IPS-15b (cell line): ENCODE results near the gene CAMSAP1.

ENCODE experiments used
- H3K27me3 ChIP-seq: one replicate; pipeline ENCODE4 v1.6.1; 2013; ENCODE audit warnings: low read length; ENCODE audit not compliant: control insufficient read depth, insufficient read depth
- H3K36me3 ChIP-seq: one replicate; pipeline ENCODE4 v1.6.1; 2013; ENCODE audit warnings: low read length; ENCODE audit not compliant: control insufficient read depth, insufficient read depth
- H3K4me1 ChIP-seq: one replicate; pipeline ENCODE4 v1.6.1; 2013; ENCODE audit warnings: mild to moderate bottlenecking, low read length; ENCODE audit not compliant: control insufficient read depth, insufficient read depth
- H3K4me3 ChIP-seq: one replicate; pipeline ENCODE4 v1.5.1; 2013; ENCODE audit warnings: low read depth, low read length
- H3K9ac ChIP-seq: one replicate; pipeline ENCODE4 v1.6.1; 2013; ENCODE audit warnings: low read depth, mild to moderate bottlenecking, low read length
- H3K9me3 ChIP-seq: one replicate; pipeline ENCODE4 v1.6.1; 2013; ENCODE audit warnings: mild to moderate bottlenecking, low read length; ENCODE audit not compliant: control insufficient read depth, insufficient read depth

Gene CAMSAP1

DNA sequence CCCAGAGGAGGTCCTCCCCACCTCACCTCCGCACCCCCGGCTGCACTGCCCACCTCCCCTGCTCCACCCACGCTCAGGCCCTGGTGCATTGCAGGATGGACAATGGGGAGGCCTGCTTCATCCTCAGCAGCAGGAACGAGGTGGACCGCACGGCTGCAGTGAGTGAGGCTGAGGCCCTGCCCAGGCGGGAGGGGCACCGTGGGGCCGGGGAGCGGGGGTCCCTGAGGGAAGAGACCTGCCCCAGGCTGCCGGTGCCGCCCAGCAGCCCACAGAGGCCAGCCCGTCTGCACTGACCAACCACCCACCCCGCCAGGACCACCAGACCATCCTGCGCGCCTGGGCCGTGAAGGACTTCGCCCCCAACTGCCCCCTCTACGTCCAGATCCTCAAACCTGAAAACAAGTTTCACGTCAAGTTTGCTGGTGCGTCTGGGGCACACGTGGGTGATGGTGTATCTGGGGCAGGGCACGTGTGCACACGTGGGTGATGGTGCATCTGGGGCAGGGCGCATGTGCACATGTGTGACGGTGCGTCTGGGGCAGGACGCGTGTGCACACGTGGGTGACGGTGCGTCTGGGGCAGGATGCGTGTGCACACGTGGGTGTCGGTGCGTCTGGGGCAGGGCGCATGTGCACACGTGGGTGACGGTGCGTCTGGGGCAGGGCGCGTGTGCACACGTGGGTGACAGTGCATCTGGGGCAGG lies 138.7 kb downstream of the CAMSAP1 start:
- H3K9ac ChIP-seq: no peak overlapping the region
- no peaks in the 10 kb centered on the region for H3K9me3 ChIP-seq
- H3K4me3 ChIP-seq: no peak overlapping the region
- H3K4me1 ChIP-seq: no peaks in the 10 kb centered on the region
- H3K36me3 ChIP-seq: no peaks in the 10 kb centered on the region
- no peaks in the 10 kb centered on the region for H3K27me3 ChIP-seq

DNA sequence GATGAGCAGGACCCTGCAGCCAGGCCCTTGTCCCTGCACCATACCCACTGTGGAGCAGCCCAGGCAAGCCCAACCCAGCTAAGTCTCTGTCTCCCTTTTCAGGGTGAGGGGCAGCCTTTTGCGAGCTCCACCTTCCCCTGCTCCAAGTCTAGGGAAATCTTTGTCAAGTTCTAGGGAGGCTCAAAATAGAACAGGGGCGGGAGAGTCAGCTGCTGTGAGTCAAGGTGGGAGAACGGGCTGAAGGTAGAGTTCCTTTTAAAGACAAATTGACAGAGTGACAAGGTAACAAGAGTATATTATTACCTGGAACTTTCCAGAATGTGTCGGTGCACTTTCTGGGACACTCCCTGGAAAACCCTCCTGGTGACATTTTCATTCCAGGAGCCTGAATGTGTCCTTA lies 140.6 kb downstream of the CAMSAP1 start:
- Histone ChIP-seq H3K9me3 (no peaks in the 10 kb centered on the region), H3K27me3 (no peaks in the 10 kb centered on the region), H3K4me3 (no peak overlapping the region), H3K36me3 (no peaks in the 10 kb centered on the region), H3K4me1 (no peaks in the 10 kb centered on the region), H3K9ac (no peak overlapping the region)

DNA sequence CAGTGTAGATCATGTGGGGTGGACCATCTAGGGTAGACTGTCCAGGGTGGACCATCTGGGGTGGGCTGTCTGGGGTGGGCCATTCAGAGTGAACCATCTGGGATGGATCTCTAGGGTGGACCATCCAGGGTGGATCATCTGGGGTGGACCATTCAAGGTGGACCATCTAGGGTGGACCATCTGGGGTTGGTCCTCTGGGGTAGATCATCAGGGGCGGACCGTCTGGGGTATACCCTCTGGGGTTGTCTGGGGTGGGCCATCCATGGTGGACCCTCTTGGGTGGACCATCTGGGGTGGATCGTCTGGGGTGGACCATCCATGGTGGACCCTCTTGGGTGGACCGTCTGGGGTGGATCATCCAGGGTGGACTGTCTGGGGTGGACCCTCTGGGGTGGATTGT lies 141.1 kb downstream of the CAMSAP1 start:
- Histone ChIP-seq H3K9ac (no peak overlapping the region), H3K4me3 (no peak overlapping the region), H3K27me3 (no peaks in the 10 kb centered on the region), H3K9me3 (no peaks in the 10 kb centered on the region), H3K36me3 (no peaks in the 10 kb centered on the region), H3K4me1 (no peaks in the 10 kb centered on the region)

DNA sequence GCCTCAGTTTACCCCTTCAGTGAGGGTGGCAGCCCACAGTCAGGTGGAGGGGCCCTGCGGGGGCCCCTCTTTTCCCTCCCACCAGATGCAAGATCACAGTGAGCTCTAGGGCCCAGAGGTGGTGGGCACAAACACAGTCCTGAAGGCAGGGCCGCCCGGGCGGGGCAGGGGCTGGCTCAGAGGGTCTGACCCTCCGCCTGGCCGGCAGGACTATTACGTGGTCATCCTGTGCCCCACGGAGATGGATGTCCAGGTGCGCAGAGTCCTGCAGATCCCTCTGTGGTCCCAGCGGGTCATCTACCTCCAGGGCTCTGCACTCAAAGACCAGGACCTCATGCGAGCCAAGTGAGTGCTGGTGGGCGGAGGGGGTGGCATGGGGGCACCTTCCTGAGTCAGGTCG lies 141.9 kb downstream of the CAMSAP1 start:
- Histone ChIP-seq H3K9me3 (no peaks in the 10 kb centered on the region), H3K9ac (no peak overlapping the region), H3K27me3 (no peaks in the 10 kb centered on the region), H3K4me3 (no peak overlapping the region), H3K4me1 (no peaks in the 10 kb centered on the region), H3K36me3 (no peaks in the 10 kb centered on the region)

DNA sequence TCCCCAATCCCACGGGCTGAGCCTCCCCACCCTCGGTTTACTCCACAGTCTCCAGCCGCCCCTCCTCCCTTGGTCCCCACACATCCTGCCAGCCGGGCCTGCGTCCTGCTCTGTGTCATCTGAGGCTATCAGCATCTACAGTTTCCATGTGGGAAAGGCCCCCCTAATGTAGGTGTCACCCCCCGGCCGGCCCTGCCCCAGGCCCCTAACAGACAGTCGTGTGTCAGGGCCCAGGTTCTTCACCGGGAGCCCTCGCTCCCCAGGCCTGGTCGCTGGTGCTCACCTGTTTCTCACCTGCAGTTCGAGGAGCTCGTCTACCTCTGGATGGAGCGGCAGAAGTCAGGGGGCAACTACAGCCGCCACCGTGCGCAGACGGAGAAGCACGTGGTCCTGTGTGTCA lies 142.6 kb downstream of the CAMSAP1 start:
- Histone ChIP-seq H3K9me3 (no peaks in the 10 kb centered on the region), H3K4me1 (no peaks in the 10 kb centered on the region), H3K36me3 (no peaks in the 10 kb centered on the region), H3K27me3 (no peaks in the 10 kb centered on the region), H3K9ac (no peak overlapping the region), H3K4me3 (no peak overlapping the region)

DNA sequence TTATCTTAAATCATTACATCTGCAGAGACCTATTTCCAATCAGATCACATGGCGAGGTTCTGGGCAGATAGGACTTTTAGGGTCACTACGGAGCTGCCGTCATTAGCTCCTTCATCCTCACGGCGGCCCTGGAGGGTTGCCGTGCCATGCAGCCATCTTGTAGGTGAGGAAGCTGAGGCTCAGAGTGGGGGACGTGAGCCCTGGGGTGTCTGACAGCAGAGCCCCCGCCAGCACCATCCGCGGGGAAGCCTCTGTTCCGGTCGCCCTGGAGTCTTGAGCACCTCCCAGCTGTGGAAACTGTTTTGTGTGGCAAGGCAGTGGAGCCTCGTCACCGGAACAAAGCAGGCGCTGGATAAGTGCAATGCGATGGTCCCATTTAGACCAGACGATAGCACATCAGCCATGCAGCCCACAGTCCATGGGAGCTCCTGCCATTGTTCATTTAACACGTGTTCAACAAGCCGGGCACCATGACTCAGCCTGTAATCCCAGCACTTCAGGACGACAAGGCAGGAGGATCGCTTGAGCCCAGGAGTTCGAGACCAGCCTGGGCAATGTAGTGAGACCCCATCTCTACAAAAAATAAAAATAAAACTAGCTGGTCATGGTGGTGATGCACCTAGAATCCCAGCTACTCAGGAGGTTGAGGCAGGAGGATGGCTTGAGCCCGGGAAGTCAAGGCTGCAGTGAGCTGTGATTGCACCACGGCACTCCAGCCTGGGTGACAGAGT lies 143.5 kb downstream of the CAMSAP1 start:
- Histone ChIP-seq H3K9ac (no peak overlapping the region), H3K4me3 (no peak overlapping the region), H3K4me1 (no peaks in the 10 kb centered on the region), H3K27me3 (no peaks in the 10 kb centered on the region), H3K36me3 (no peaks in the 10 kb centered on the region), H3K9me3 (no peaks in the 10 kb centered on the region)

DNA sequence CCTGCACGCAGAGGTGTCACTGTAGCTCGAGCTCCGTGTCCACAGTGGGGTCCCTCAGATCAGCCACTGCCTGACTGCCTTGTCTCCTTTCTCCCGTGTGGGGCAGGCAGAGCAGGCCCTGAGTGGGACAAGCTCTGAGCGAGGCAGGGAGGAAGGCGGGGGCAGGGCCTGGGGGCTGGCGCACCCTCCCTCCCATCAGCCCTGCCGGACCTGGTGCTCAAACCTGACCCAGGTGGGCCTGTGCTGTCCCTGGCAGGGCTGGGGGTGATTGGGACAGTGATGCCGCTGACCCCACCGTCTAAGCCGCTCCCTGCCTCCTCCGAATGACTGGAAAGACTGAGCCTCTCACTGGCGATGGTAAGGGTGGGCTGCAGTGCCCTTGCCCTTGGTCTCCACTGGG lies 144.4 kb downstream of the CAMSAP1 start:
- Histone ChIP-seq H3K9me3 (no peaks in the 10 kb centered on the region), H3K36me3 (no peaks in the 10 kb centered on the region), H3K4me3 (no peak overlapping the region), H3K9ac (no peak overlapping the region), H3K27me3 (no peaks in the 10 kb centered on the region), H3K4me1 (no peaks in the 10 kb centered on the region)

DNA sequence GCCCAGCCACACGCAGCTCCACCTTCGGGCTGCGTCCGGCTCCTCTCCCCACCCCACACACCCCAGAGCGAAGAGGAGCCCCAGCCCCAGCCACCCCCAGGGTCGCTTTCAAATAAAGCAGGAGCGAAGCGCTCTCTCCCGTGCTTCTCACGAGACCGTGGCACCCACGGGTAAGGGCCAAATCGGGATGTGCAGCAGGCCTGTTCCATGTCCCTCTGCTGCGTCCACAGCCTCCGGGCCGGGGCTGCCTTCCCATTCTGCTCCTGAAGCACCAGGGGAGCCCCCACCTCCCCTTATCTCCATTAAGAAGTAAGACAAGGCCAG lies 145.5 kb downstream of the CAMSAP1 start:
- Histone ChIP-seq H3K27me3 (no peaks in the 10 kb centered on the region), H3K4me1 (no peaks in the 10 kb centered on the region), H3K36me3 (no peaks in the 10 kb centered on the region), H3K9ac (no peak overlapping the region), H3K9me3 (no peaks in the 10 kb centered on the region), H3K4me3 (no peak overlapping the region)

DNA sequence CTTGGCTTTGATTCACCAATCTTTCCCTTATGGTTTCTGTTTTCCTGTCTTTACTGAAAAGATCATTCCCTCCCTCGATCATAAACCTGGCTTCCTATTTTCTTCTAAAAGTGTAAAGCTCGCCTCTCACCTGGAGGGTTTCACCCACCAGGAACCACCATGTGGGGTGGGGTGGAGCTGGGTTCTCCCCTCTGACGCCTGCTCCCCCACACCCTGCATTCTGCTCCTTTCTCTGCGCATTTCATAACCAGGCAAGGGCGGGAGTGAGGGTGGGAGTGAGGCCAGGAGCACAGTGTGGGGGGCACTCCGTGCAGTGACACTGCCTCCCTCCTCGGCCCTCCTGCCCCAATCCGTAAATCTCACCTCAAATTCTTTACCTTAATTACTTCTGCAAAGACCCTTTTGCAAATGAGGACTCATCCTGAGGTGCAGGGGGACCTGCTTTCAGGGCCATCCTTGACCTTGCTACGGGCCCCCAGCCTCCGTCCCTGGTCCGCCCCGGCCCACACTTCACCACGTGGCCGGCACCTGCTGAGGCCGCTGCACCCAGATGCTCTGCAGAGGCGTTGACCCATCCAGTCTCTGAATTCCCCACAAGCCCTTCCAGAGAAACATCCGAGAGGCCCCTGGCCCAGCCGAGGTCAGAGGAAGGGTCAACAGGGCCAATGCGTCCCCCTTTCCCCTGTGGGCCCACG lies 146.0 kb downstream of the CAMSAP1 start:
- no peak overlapping the region for H3K4me3 ChIP-seq
- H3K36me3 ChIP-seq: no peaks in the 10 kb centered on the region
- H3K27me3 ChIP-seq: no peaks in the 10 kb centered on the region
- H3K9ac ChIP-seq: no peak overlapping the region
- H3K9me3 ChIP-seq: no peaks in the 10 kb centered on the region
- no peaks in the 10 kb centered on the region for H3K4me1 ChIP-seq

DNA sequence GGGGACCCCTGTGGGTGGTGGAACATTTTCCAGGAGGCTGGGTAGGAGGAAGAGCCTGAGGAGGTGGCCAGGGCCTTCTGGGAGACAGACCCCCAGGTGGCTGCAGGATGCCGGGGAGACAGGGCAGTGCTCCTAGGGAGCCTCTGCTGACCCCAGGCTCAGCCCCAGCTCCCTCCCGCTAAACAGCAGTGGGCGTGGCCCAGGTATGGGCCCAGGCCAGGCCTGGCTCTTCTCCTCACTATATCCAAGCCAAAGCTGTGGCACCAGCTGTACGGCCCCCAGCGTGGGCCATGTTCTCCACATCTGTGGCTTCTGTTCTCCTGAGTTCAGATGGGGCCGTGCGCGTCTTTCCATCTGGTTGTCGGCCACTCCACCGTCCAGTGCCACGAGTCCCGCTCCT lies 146.9 kb downstream of the CAMSAP1 start:
- Histone ChIP-seq H3K4me3 (no peak overlapping the region), H3K27me3 (no peaks in the 10 kb centered on the region)

DNA sequence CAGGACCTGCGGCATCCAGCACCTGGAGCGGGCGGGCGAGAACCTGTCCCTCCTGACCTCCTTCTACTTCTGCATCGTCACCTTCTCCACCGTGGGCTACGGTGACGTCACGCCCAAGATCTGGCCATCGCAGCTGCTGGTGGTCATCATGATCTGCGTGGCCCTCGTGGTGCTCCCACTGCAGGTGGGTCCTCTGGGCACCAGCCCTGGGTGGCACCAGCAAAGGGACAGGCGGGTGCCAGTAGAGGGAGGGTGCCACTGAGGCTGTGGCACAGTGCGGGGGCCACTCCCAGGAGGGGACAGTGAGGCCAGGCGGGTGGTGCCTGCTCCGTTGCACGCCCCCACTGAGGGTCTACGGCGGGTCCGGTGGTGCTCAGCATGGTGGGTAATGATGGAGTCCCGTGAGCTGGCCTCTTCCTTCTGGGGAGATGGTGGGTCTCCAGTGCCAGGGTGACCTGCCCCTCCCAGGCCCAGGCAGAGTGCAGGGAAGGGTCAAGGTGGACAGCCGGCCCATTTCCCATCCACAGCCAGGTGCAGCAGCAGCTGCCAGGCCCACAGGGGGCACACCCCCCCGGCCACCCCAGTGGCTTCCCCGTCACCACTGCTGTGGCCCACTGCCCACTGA lies 147.6 kb downstream of the CAMSAP1 start:
- Histone ChIP-seq H3K36me3 (no peaks in the 10 kb centered on the region), H3K9me3 (no peaks in the 10 kb centered on the region), H3K9ac (no peak overlapping the region), H3K4me3 (no peak overlapping the region), H3K4me1 (no peaks in the 10 kb centered on the region), H3K27me3 (no peaks in the 10 kb centered on the region)

More for the DNA sequence above, 146.9 kb downstream of the CAMSAP1 start:
- Histone ChIP-seq H3K9ac (no peak overlapping the region), H3K36me3 (no peaks in the 10 kb centered on the region), H3K4me1 (no peaks in the 10 kb centered on the region), H3K9me3 (no peaks in the 10 kb centered on the region)
